GM23338 (cell line): ENCODE results near the gene SOX13.

Source experiments
- CREB1 ChIP-seq: fragments of 250-450 bp; sonication (Bioruptor Pico); IDR thresholded peaks from 2 replicates; pipeline ENCODE4 v1.5.0; 2020; ENCODE audit warnings: low read depth, mild to moderate bottlenecking, moderate library complexity
- CTCF ChIP-seq, 2 experiments: fragments of 200-600 bp in 1 of 2; sonication (generic) in 1 of 2; conservative IDR thresholded peaks; 2 replicates each; pipeline versions ENCODE4 v1.5.1 to v1.6.1; 2016 to 2017; ENCODE audit warnings: antibody characterized with exemption in 2 of 2, low read depth in 2 of 2, mild to moderate bottlenecking in 2 of 2, moderate library complexity in 1 of 2
- EZH2phosphoT487 ChIP-seq: fragments of 200-600 bp; sonication (generic); IDR thresholded peaks from one replicate; pipeline ENCODE4 v1.8.1; 2018; ENCODE audit warnings: antibody characterized with exemption; ENCODE audit not compliant: unreplicated experiment
- JUNB ChIP-seq: IDR thresholded peaks from one replicate; pipeline ENCODE4 v1.6.1; 2016; ENCODE audit warnings: antibody characterized with exemption; ENCODE audit not compliant: unreplicated experiment
- POLR2AphosphoS5 ChIP-seq: IDR thresholded peaks from 2 replicates; pipeline ENCODE4 v1.6.1; 2016; ENCODE audit warnings: antibody characterized with exemption, low read depth
- STAT1 ChIP-seq: IDR thresholded peaks from one replicate; pipeline ENCODE4 v1.6.1; 2016; ENCODE audit warnings: antibody characterized with exemption; ENCODE audit not compliant: unreplicated experiment
- ZNF462 ChIP-seq: fragments of 250-450 bp; sonication (Bioruptor Pico); IDR thresholded peaks from 2 replicates; pipeline ENCODE4 v1.5.0; 2020; ENCODE audit warnings: mild to moderate bottlenecking, moderate library complexity
- TF ChIP-seq, protein P1 (sequence below): IDR thresholded peaks from 2 replicates; pipeline ENCODE4 v1.6.1; 2016; ENCODE audit warnings: antibody characterized with exemption
- TF ChIP-seq, protein P2 (sequence below): IDR thresholded peaks from one replicate; pipeline ENCODE4 v1.6.1; 2018; ENCODE audit warnings: antibody characterized with exemption; ENCODE audit not compliant: unreplicated experiment

DNA sequence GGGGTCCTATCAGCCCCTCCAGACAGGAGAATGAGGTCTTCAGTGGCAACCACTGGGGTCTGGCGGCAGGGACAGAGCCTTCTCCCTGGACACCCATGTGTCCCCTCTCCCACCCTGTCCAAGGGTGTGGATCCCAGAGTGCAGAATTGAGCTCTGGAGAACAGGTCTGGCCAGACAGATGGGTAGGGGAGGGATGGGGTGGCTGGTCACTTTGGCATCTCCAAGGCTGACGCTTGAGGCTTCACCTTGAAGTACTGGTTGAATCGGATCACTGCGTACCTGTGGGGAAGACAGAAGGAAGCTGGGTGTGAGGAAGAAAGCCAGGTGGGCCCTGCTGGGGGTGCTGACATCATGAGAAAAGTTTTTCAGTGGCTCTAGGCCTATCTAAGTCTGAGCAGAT, 59.1 kb downstream of the SOX13 start:
- no peak for TF ChIP-seq EZH2phosphoT487
- TF ChIP-seq CTCF (conservative IDR thresholded peaks at IDR 0.05; ENCODE audit: low read depth in 2 of 2) = no peak
- TF ChIP-seq, protein P1, sequence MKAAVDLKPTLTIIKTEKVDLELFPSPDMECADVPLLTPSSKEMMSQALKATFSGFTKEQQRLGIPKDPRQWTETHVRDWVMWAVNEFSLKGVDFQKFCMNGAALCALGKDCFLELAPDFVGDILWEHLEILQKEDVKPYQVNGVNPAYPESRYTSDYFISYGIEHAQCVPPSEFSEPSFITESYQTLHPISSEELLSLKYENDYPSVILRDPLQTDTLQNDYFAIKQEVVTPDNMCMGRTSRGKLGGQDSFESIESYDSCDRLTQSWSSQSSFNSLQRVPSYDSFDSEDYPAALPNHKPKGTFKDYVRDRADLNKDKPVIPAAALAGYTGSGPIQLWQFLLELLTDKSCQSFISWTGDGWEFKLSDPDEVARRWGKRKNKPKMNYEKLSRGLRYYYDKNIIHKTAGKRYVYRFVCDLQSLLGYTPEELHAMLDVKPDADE = no peak
- TF ChIP-seq, protein P2, sequence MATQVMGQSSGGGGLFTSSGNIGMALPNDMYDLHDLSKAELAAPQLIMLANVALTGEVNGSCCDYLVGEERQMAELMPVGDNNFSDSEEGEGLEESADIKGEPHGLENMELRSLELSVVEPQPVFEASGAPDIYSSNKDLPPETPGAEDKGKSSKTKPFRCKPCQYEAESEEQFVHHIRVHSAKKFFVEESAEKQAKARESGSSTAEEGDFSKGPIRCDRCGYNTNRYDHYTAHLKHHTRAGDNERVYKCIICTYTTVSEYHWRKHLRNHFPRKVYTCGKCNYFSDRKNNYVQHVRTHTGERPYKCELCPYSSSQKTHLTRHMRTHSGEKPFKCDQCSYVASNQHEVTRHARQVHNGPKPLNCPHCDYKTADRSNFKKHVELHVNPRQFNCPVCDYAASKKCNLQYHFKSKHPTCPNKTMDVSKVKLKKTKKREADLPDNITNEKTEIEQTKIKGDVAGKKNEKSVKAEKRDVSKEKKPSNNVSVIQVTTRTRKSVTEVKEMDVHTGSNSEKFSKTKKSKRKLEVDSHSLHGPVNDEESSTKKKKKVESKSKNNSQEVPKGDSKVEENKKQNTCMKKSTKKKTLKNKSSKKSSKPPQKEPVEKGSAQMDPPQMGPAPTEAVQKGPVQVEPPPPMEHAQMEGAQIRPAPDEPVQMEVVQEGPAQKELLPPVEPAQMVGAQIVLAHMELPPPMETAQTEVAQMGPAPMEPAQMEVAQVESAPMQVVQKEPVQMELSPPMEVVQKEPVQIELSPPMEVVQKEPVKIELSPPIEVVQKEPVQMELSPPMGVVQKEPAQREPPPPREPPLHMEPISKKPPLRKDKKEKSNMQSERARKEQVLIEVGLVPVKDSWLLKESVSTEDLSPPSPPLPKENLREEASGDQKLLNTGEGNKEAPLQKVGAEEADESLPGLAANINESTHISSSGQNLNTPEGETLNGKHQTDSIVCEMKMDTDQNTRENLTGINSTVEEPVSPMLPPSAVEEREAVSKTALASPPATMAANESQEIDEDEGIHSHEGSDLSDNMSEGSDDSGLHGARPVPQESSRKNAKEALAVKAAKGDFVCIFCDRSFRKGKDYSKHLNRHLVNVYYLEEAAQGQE = no peak
- no peak for TF ChIP-seq CREB1 (CRISPR knock-in tag)
- TF ChIP-seq STAT1 = no peak
- no peak for TF ChIP-seq JUNB
- no peak for TF ChIP-seq POLR2AphosphoS5
- TF ChIP-seq ZNF462 (CRISPR knock-in tag) = no peak
